GM12878 (cell line): Measurements from ENCODE around the gene ELMO2. TPM values are rescaled to one million over a fixed set of nuclear protein-coding genes. Genes with fewer than 3 reads are reported as not detected.

Experiments
- ATAC-seq: fragments of 200-7000 bp; cut with Tn5 transposase; 3 replicates; pipeline ENCODE4 v1.9.1; 2020; ENCODE audit warnings: mild to moderate bottlenecking, moderate library complexity
- BruUV-seq: library from RNA; stranded (reverse); fragments of 400-500 nt; replicated peaks from 2 replicates; lab custom pipeline; 2021; lab: Mats Ljungman, UMichigan
- CTCF ChIA-PET: fragments of 300-600 bp; sonication (Branson Sonifier 250); formaldehyde crosslinking; extraction: SDS; loops from one replicate; lab custom pipeline; 2021; ENCODE audit warnings: inconsistent platforms; lab: Yijun Ruan, JAX
- POLR2A ChIA-PET: fragments of 350-600 bp; formaldehyde crosslinking; extraction: SDS; loops from one replicate; lab custom pipeline; 2021; ENCODE audit warnings: inconsistent platforms; lab: Charles Lee
- RAD21 ChIA-PET: fragments of 300-600 bp; sonication (Branson Sonifier 250); formaldehyde crosslinking; loops from one replicate; lab custom pipeline; 2023; ENCODE audit warnings: antibody characterized with exemption; ENCODE audit not compliant: unreplicated experiment; lab: Charles Lee
- SMC1A ChIA-PET: fragments of 300-600 bp; sonication (Branson Sonifier 250); formaldehyde crosslinking; loops from one replicate; lab custom pipeline; 2023; ENCODE audit not compliant: unreplicated experiment, uncharacterized antibody; lab: Charles Lee
- DNase-seq: peaks from one replicate; pipeline ENCODE4 v3.0.0-alpha.2; 2011; ENCODE audit warnings: low read depth, low spot score
- FAIRE-seq: peaks from 3 replicates; lab custom pipeline; 2011; peaks lifted over from hg19 to GRCh38; lab: Jason Lieb, UNC
- H2AFZ ChIP-seq: 2 replicates; pipeline ENCODE4 v1.6.0; 2011; ENCODE audit warnings: low read depth, low read length, control low read depth; ENCODE audit not compliant: control insufficient read depth
- H3K27ac ChIP-seq: 2 replicates; pipeline ENCODE4 v1.5.1; 2011; ENCODE audit warnings: control low read depth; ENCODE audit not compliant: control insufficient read depth, insufficient read depth
- H3K27me3 ChIP-seq, 2 experiments: replicated peaks in 1 of 2; 2 replicates each; pipeline versions ENCODE4 v1.6.0 to v1.6.1; 2011; ENCODE audit warnings: low read length in 1 of 2; ENCODE audit not compliant: control insufficient read depth in 2 of 2, insufficient read depth in 2 of 2
- H3K36me3 ChIP-seq, 2 experiments: 2 replicates each; pipeline ENCODE4 v1.5.1; 2011; ENCODE audit warnings: low read length in 1 of 2; ENCODE audit not compliant: control insufficient read depth in 2 of 2, insufficient read depth in 2 of 2
- H3K4me1 ChIP-seq: 2 replicates; pipeline ENCODE4 v1.6.1; 2011; ENCODE audit warnings: mild to moderate bottlenecking, low read length, moderate library complexity, mixed read lengths; ENCODE audit not compliant: control insufficient read depth, insufficient read depth
- H3K4me2 ChIP-seq: 2 replicates; pipeline ENCODE4 v1.6.0; 2011; ENCODE audit warnings: control low read depth; ENCODE audit not compliant: control insufficient read depth, insufficient read depth
- H3K4me3 ChIP-seq: fragments of 200-600 bp; sonication (generic); 2 replicates; pipeline ENCODE4 v1.5.1; 2016
- H3K79me2 ChIP-seq: 2 replicates; pipeline ENCODE4 v1.6.0; 2011; ENCODE audit warnings: low read length; ENCODE audit not compliant: control insufficient read depth, insufficient read depth
- H3K9ac ChIP-seq: 2 replicates; pipeline ENCODE4 v1.8.0; 2011; ENCODE audit warnings: low read length, control low read depth, mixed read lengths; ENCODE audit not compliant: control insufficient read depth, insufficient read depth
- H3K9me3 ChIP-seq: replicated peaks from 3 replicates; pipeline ENCODE4 v1.5.1; 2011; ENCODE audit warnings: mild to moderate bottlenecking, low read length; ENCODE audit not compliant: control insufficient read depth, insufficient read depth
- H4K20me1 ChIP-seq: 2 replicates; pipeline ENCODE4 v1.6.0; 2011; ENCODE audit not compliant: control insufficient read depth, insufficient read depth
- BRCA1 ChIP-seq: IDR thresholded peaks from 2 replicates; pipeline ENCODE4 v1.6.1; 2011; ENCODE audit warnings: low read depth, low read length, improper control_type of control experiment
- MXI1 ChIP-seq: fragments of 150-350 bp; IDR thresholded peaks from 2 replicates; pipeline ENCODE4 v1.6.1; 2011; ENCODE audit warnings: low read depth, mild to moderate bottlenecking, inconsistent platforms, low read length, improper control_type of control experiment
- MYB ChIP-seq: fragments of 150-350 bp; IDR thresholded peaks from 2 replicates; pipeline ENCODE4 v1.6.1; 2014; ENCODE audit warnings: mild to moderate bottlenecking, low read depth, low read length, borderline replicate concordance
- PAX5 ChIP-seq: IDR thresholded peaks from 2 replicates; pipeline ENCODE4 v1.6.1; 2011; ENCODE audit warnings: low read depth, low read length, borderline replicate concordance
- RB1 ChIP-seq: fragments of 450-650 bp; formaldehyde crosslinking; IDR thresholded peaks from 2 replicates; pipeline ENCODE4 v1.6.1; 2017; ENCODE audit warnings: mild to moderate bottlenecking, borderline replicate concordance
- WRNIP1 ChIP-seq: IDR thresholded peaks from 2 replicates; pipeline ENCODE4 v1.6.1; 2011; ENCODE audit warnings: low read depth, low read length, improper control_type of control experiment, borderline replicate concordance
- WGBS: methylation state at CpG from one replicate; pipeline ENCODE4 v1.1.6; 2016; ENCODE audit warnings: low lambda C conversion rate; ENCODE audit not compliant: insufficient replicate concordance, insufficient coverage; ENCODE audit errors: missing lambda C conversion rate; 5-methylcytosine and 5-hydroxymethylcytosine counted together
- in situ Hi-C: fragments of 300-500 bp; cut with MboI; formaldehyde crosslinking; loops from 9 replicates; pipeline ENCODE4 v1.14.3; 2018; ENCODE audit warnings: mixed read lengths
- intact Hi-C: fragments of 100-400 bp; cut with micrococcal nuclease; formaldehyde crosslinking; loops from one replicate; pipeline ENCODE4 v1.14.2; 2022; ENCODE audit not compliant: unreplicated experiment
- polyA plus RNA-seq, 11 experiments: library from polyadenylated mRNA; depleted of rRNA in 4 of 11; unstranded in 6 of 11; stranded (reverse) in 5 of 11; fragments of >200 nt; fragmentation: Nextera tagmentation in 4 of 11; fragmentation: Illumina TruSeq in 1 of 11; extraction: Ambion mirVana in 4 of 11; extraction: Trizol in 1 of 11; gene quantifications; 1 replicate in 1 of 11; 2 replicates in 10 of 11; pipeline versions ENCODE4 v1.2.1 to v1.2.3, GENCODE V29; 2011 to 2016; ENCODE audit warnings: inconsistent platforms in 2 of 11, missing spikeins in 2 of 11, low read depth in 1 of 11
- total RNA-seq, 4 experiments: library from RNA; depleted of rRNA in 3 of 4; stranded (reverse); fragments of >200 nt in 3 of 4; fragmentation: Illumina TruSeq in 1 of 4; extraction: Trizol in 1 of 4; gene quantifications; 2 replicates each; pipeline versions ENCODE4 v1.2.1 to v1.2.3, GENCODE V29; 2013 to 2021
- TF ChIP-seq, protein P1 (sequence below): fragments of 450-650 bp; IDR thresholded peaks from 2 replicates; pipeline ENCODE4 v1.6.1; 2017; ENCODE audit warnings: mild to moderate bottlenecking
- TF ChIP-seq, protein P2 (sequence below): fragments of 450-650 bp; IDR thresholded peaks from 2 replicates; pipeline ENCODE4 v1.6.1; 2017; ENCODE audit warnings: low read depth, mild to moderate bottlenecking, moderate library complexity
- TF ChIP-seq, protein P3 (sequence below): fragments of 450-650 bp; IDR thresholded peaks from 2 replicates; pipeline ENCODE4 v1.6.1; 2017; ENCODE audit warnings: mild to moderate bottlenecking, low read depth, inconsistent platforms; ENCODE audit not compliant: poor library complexity, severe bottlenecking

The ELMO2 gene
- total and polyA plus RNA-seq, 10 of the 15 experiments (the other 5 are each of a cell fraction or from before 2014, with no cell fraction given), result 14.2 to 40.2 (median 37.6) TPM

DNA sequence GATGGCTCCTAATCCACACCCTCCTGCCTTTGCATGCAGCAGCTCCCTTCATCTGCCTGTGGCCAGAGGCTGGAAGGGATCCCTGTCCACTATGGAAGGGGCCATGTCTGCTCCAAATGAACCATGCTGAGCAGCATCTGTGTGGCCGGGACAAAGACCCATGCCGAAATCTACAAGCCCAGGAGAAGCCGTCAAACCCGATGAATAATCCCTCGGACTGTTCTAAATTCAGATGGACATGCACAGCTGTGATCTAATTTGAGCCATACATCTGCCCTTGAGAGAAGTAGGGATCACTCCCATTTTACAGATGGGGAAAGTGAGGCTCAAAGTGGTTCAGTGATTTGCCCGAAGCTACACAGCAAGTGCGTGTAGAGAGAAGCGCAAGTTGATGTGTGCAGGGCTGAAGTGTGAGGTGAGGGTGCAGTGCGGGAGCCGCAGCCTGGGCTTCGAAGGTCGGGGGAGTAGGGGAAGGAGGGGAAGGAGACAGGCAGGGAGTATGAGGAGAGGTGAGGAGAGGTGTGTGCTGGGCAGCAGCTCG is 75.5 kb downstream of the ELMO2 start:
- CTCF ChIA-PET, result interaction anchor here (1.5 kb wide), 1 partner anchor 18 kb away, joined by 6 read pairs; no protein-coding TSS in a partner anchor

DNA sequence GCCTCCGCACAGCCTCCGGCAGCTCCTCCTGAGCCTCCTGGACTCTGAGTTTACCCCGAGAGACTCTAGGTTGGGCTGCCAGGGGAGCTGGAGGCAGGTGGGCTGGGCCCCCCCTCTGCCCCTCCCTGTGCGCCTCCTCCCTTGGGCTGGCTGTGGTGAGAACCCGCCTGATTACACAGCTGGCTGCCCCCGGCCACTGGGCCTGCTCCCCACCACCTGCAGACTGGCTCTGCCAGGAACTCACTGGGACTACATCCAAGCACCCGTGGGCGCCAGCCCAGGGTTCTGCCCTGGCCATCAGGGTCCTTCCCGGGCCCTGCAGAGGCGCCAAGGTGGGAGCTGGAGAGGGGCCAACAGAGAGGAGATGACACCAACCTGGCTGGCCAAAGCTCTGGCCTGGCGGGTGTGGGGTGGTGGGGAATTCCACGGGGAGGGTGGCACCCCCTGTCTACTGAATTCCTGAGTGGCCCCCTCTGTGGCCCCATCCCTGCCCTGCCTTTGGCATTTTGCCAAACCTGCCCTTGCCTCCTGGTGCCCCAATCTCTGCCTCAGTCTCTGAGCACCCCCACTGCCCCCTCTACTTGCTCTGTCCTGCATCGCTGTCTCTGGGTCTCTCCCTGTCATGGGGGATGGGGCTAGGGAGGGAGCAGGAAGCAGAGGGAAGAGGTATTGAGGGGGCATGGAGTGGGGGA is 76.2 kb downstream of the ELMO2 start:
- BruUV-seq, result no TSS peak
- no peak overlapping the region for H3K27ac ChIP-seq
- in situ Hi-C loops, result no loop called here
- SMC1A ChIA-PET, result no interaction called here
- H3K9me3 ChIP-seq, result no peaks in the 10 kb centered on the region
- H4K20me1 ChIP-seq, result no peaks in the 10 kb centered on the region
- H3K79me2 ChIP-seq, result no peaks in the 10 kb centered on the region
- no peak overlapping the region for H3K4me2 ChIP-seq
- DNase-seq (no peak), FAIRE-seq (no peak), ATAC-seq (peak; percentile 36)
- RAD21 ChIA-PET, result no interaction called here
- POLR2A ChIA-PET, result no interaction called here
- H3K36me3 ChIP-seq, result no peaks in the 10 kb centered on the region
- H3K9ac ChIP-seq, result no peak overlapping the region
- H3K27me3 ChIP-seq, result peaks cover 4% of the 10 kb centered on the region in 2 experiments; a peak in 3 of 4 replicates
- CTCF ChIA-PET, result interaction anchor here (1.5 kb wide), 1 partner anchor 19 kb away, joined by 6 read pairs; no protein-coding TSS in a partner anchor
- intact Hi-C loops, result no loop called here
- no peak overlapping the region for H2AFZ ChIP-seq
- H3K4me1 ChIP-seq, result no peaks in the 10 kb centered on the region
- WGBS, result 30% methylated on average over 12 of the region's 13 CpGs
- no peak overlapping the region for H3K4me3 ChIP-seq
- TF ChIP-seq RB1, result no peak
- TF ChIP-seq WRNIP1, result no peak
- TF ChIP-seq, protein P1, sequence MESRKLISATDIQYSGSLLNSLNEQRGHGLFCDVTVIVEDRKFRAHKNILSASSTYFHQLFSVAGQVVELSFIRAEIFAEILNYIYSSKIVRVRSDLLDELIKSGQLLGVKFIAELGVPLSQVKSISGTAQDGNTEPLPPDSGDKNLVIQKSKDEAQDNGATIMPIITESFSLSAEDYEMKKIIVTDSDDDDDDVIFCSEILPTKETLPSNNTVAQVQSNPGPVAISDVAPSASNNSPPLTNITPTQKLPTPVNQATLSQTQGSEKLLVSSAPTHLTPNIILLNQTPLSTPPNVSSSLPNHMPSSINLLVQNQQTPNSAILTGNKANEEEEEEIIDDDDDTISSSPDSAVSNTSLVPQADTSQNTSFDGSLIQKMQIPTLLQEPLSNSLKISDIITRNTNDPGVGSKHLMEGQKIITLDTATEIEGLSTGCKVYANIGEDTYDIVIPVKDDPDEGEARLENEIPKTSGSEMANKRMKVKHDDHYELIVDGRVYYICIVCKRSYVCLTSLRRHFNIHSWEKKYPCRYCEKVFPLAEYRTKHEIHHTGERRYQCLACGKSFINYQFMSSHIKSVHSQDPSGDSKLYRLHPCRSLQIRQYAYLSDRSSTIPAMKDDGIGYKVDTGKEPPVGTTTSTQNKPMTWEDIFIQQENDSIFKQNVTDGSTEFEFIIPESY, result no peak
- TF ChIP-seq BRCA1, result no peak
- TF ChIP-seq, protein P2, sequence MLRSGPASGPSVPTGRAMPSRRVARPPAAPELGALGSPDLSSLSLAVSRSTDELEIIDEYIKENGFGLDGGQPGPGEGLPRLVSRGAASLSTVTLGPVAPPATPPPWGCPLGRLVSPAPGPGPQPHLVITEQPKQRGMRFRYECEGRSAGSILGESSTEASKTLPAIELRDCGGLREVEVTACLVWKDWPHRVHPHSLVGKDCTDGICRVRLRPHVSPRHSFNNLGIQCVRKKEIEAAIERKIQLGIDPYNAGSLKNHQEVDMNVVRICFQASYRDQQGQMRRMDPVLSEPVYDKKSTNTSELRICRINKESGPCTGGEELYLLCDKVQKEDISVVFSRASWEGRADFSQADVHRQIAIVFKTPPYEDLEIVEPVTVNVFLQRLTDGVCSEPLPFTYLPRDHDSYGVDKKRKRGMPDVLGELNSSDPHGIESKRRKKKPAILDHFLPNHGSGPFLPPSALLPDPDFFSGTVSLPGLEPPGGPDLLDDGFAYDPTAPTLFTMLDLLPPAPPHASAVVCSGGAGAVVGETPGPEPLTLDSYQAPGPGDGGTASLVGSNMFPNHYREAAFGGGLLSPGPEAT, result no peak
- TF ChIP-seq MYB, result no peak
- TF ChIP-seq, protein P3, sequence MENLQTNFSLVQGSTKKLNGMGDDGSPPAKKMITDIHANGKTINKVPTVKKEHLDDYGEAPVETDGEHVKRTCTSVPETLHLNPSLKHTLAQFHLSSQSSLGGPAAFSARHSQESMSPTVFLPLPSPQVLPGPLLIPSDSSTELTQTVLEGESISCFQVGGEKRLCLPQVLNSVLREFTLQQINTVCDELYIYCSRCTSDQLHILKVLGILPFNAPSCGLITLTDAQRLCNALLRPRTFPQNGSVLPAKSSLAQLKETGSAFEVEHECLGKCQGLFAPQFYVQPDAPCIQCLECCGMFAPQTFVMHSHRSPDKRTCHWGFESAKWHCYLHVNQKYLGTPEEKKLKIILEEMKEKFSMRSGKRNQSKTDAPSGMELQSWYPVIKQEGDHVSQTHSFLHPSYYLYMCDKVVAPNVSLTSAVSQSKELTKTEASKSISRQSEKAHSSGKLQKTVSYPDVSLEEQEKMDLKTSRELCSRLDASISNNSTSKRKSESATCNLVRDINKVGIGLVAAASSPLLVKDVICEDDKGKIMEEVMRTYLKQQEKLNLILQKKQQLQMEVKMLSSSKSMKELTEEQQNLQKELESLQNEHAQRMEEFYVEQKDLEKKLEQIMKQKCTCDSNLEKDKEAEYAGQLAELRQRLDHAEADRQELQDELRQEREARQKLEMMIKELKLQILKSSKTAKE, result no peak

More for the DNA sequence above, 75.5 kb downstream of the ELMO2 start:
- Histone ChIP-seq H3K79me2 (no peaks in the 10 kb centered on the region), H3K27me3 (peaks cover 4% of the 10 kb centered on the region in 2 experiments; a peak in 3 of 4 replicates), H3K4me1 (no peaks in the 10 kb centered on the region), H3K9ac (no peak overlapping the region), H3K9me3 (no peaks in the 10 kb centered on the region), H3K4me3 (no peak overlapping the region), H3K27ac (no peak overlapping the region), H3K4me2 (no peak overlapping the region), H4K20me1 (no peaks in the 10 kb centered on the region), H2AFZ (no peak overlapping the region), H3K36me3 (no peaks in the 10 kb centered on the region)
- TF ChIP-seq MXI1 (no peak), PAX5 (no peak)
- ATAC-seq, result no peak
- POLR2A ChIA-PET, result no interaction called here
- RAD21 ChIA-PET, result no interaction called here
- DNase-seq, result no peak
- SMC1A ChIA-PET, result no interaction called here
- in situ Hi-C loops, result no loop called here
- BruUV-seq, result no TSS peak
- 67% methylated on average over 11 of the region's 13 CpGs for WGBS
- intact Hi-C loops, result no loop called here
- no peak for FAIRE-seq
